HepG2 (cell line): ENCODE data around the gene AKAP8L. TPM values are rescaled to one million over a fixed set of nuclear protein-coding genes. Genes with fewer than 3 reads are reported as not detected.

Source experiments
- ATAC-seq: fragments of 200-7000 bp; cut with Tn5 transposase; 3 replicates; pipeline ENCODE4 v1.9.1; 2020; ENCODE audit warnings: mild to moderate bottlenecking, moderate library complexity
- BruUV-seq: library from RNA; stranded (reverse); fragments of 400-500 nt; replicated peaks from 2 replicates; lab custom pipeline; 2021; lab: Mats Ljungman, UMichigan
- CTCF ChIA-PET: fragments of 300-600 bp; formaldehyde crosslinking; extraction: SDS; loops from one replicate; lab custom pipeline; 2021; ENCODE audit warnings: low total read pairs, inconsistent platforms, low intra/inter-chr PET ratio; lab: Yijun Ruan, JAX
- POLR2A ChIA-PET: fragments of 350-600 bp; sonication (Branson Sonifier 250); formaldehyde crosslinking; loops from one replicate; lab custom pipeline; 2020; ENCODE audit warnings: antibody characterized with exemption, inconsistent platforms; lab: Yijun Ruan, JAX
- DNase-seq: peaks from one replicate; pipeline ENCODE4 v3.0.0-alpha.2; 2015; ENCODE audit warnings: low spot score
- FAIRE-seq: peaks from 3 replicates; lab custom pipeline; 2011; peaks lifted over from hg19 to GRCh38; lab: Jason Lieb, UNC
- H2AFZ ChIP-seq: one replicate; pipeline ENCODE4 v1.6.1; 2011; ENCODE audit warnings: low read length, inconsistent platforms
- H3K27ac ChIP-seq: fragments of 300-600 bp; 3 replicates; pipeline ENCODE4 v1.8.0; 2011; ENCODE audit warnings: mixed run types, mild to moderate bottlenecking, mixed read lengths, low read length, inconsistent platforms; ENCODE audit not compliant: insufficient read depth; ENCODE audit errors: extremely low read length
- H3K27me3 ChIP-seq, 2 experiments: fragments of 200-600 bp in 1 of 2; 2 replicates in 1 of 2; 3 replicates in 1 of 2; pipeline versions ENCODE4 v1.6.0 to v1.8.0; 2011; ENCODE audit warnings: low read length in 2 of 2, mild to moderate bottlenecking in 2 of 2, moderate library complexity in 2 of 2, inconsistent platforms in 1 of 2; ENCODE audit not compliant: insufficient read depth in 2 of 2, control insufficient read depth in 1 of 2
- H3K36me3 ChIP-seq, 2 experiments: fragments of 200-600 bp in 1 of 2; replicated peaks in 1 of 2; 2 replicates in 1 of 2; 3 replicates in 1 of 2; pipeline versions ENCODE4 v1.5.1 to v1.8.0; 2011; ENCODE audit warnings: low read length in 2 of 2, inconsistent platforms in 1 of 2; ENCODE audit not compliant: insufficient read depth in 2 of 2, control insufficient read depth in 1 of 2
- H3K4me1 ChIP-seq: 2 replicates; pipeline ENCODE4 v1.5.1; 2012; ENCODE audit warnings: low read length, inconsistent platforms; ENCODE audit not compliant: insufficient read depth
- H3K4me2 ChIP-seq: 2 replicates; pipeline ENCODE4 v1.6.0; 2011; ENCODE audit warnings: low read depth, low read length, inconsistent platforms
- H3K4me3 ChIP-seq, 3 experiments: fragments of 200-600 bp in 1 of 3; sonication (generic), shearing (Covaris generic) in 1 of 3; replicated peaks in 1 of 3; 2 replicates each; pipeline ENCODE4 v1.5.1; 2011 to 2016; ENCODE audit warnings: low read length in 3 of 3, inconsistent platforms in 2 of 3, low read depth in 2 of 3, mild to moderate bottlenecking in 2 of 3, control low read depth in 1 of 3, mixed read lengths in 1 of 3; ENCODE audit not compliant: insufficient read depth in 1 of 3
- H3K79me2 ChIP-seq: one replicate; pipeline ENCODE4 v1.6.1; 2011; ENCODE audit warnings: low read length, inconsistent platforms; ENCODE audit not compliant: insufficient read depth
- H3K9ac ChIP-seq: 2 replicates; pipeline ENCODE4 v1.6.0; 2011; ENCODE audit warnings: mild to moderate bottlenecking, low read depth, low read length, inconsistent platforms; ENCODE audit not compliant: insufficient read depth
- H3K9me3 ChIP-seq: 2 replicates; pipeline ENCODE4 v1.5.1; 2012; ENCODE audit warnings: mild to moderate bottlenecking, low read length
- H4K20me1 ChIP-seq: 2 replicates; pipeline ENCODE4 v1.6.0; 2011; ENCODE audit warnings: inconsistent platforms, mild to moderate bottlenecking, low read length, moderate library complexity; ENCODE audit not compliant: insufficient read depth
- SRSF1 ChIP-seq: fragments of 200-400 bp; formaldehyde crosslinking; optimal IDR thresholded peaks from 2 replicates; pipeline ENCODE3; 2017; ENCODE audit warnings: mild to moderate bottlenecking, low read depth, low read length, moderate library complexity
- ZNF318 ChIP-seq: sonication (generic); formaldehyde crosslinking; IDR thresholded peaks from 2 replicates; pipeline ENCODE4 v1.4.0; 2020; ENCODE audit warnings: mild to moderate bottlenecking, missing genetic modification reagents
- ZSCAN25 ChIP-seq: sonication (generic); formaldehyde crosslinking; IDR thresholded peaks from 2 replicates; pipeline ENCODE4 v1.8.0; 2022; ENCODE audit warnings: mild to moderate bottlenecking, missing genetic modification reagents
- WGBS: methylation state at CpG from one replicate; pipeline ENCODE4 v1.1.6; 2017; ENCODE audit warnings: low lambda C conversion rate; 5-methylcytosine and 5-hydroxymethylcytosine counted together
- in situ Hi-C: cut with HindIII; loops from 2 replicates; pipeline ENCODE4 v1.10.0; 2017; ENCODE audit warnings: low pct_unique_long_range_greater_than_20kb; ENCODE audit not compliant: extremely low pct_ligation_motif_present
- intact Hi-C: fragments of 100-400 bp; cut with micrococcal nuclease; formaldehyde crosslinking; loops from one replicate; pipeline ENCODE4 v1.10.0; 2022; ENCODE audit not compliant: unreplicated experiment
- polyA plus RNA-seq, 8 experiments: library from polyadenylated mRNA; depleted of rRNA in 3 of 8; stranded (reverse) in 7 of 8; unstranded in 1 of 8; fragments of >200 nt; fragmentation: Illumina TruSeq in 4 of 8; extraction: Trizol in 4 of 8; gene quantifications; 2 replicates each; pipeline versions ENCODE4 v1.2.1 to v1.2.3, GENCODE V29; 2011 to 2016; ENCODE audit warnings: low read depth in 4 of 8, missing spikeins in 1 of 8, mixed read lengths in 1 of 8; ENCODE audit not compliant: insufficient read depth in 1 of 8
- total RNA-seq, 5 experiments: library from RNA; depleted of rRNA; stranded (reverse); fragments of >200 nt; fragmentation: Illumina TruSeq; extraction: Trizol; gene quantifications; 2 replicates each; pipeline ENCODE4 v1.2.3, GENCODE V29; 2016; ENCODE audit warnings: low read depth in 1 of 5

AKAP8L gene
- total and polyA plus RNA-seq, 2 of the 13 experiments (the other 11 are each of a cell fraction or from before 2014, with no cell fraction given), result 48.2 to 49.6 TPM

DNA sequence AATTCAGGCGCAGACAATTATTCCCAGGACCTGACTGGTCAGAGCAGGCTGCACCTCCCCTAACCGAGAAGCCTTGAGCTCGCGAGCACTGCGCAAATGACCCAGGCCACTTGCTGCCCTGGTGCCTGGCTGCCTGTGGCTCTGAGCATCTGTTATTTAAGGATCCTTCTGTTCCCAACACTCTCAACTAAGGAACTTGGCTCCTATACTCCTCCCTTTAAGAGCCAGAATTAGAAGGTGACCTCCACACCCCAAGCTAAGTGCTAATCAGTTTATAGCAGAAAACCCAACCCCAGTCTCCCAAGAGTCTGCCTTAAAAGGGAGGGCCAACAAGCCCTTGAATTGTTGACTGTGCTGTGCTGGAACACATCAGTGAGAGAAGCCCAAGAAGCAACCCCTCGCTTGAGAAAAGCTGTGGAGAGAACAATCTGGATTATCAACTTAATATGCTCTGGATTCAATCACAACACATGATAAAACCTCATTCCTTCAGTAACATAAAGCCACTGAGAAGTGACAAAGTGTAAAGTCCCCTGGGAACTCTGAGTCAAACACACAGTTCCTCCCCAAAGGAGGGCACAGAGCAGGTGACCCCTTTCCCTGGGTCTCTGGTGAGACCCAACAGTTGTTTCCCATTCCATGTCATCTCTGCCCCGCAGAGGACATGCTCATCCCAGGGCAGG lies 14.6 kb downstream of the AKAP8L start:
- in situ Hi-C loops, result no loop called here
- H3K79me2 ChIP-seq, result peaks cover 74% of the 10 kb centered on the region
- H4K20me1 ChIP-seq, result peaks cover 18% of the 10 kb centered on the region
- ChIA-PET POLR2A (interaction anchor here (1.9 kb wide), 1 partner anchor 15 kb away, joined by 5 read pairs; the partner anchor contains the start of gene AKAP8L), CTCF (no interaction called here)
- no peak overlapping the region for H3K27ac ChIP-seq
- intact Hi-C loops, result no loop called here
- no peaks in the 10 kb centered on the region for H3K9me3 ChIP-seq
- FAIRE-seq (no peak), ATAC-seq (no peak), DNase-seq (no peak)
- H3K4me2 ChIP-seq, result no peak overlapping the region
- peaks cover 7% of the 10 kb centered on the region for H3K4me1 ChIP-seq
- 98% methylated on average over 6 of the region's 7 CpGs for WGBS
- peaks cover 39 to 78% of the 10 kb centered on the region in 2 experiments for H3K36me3 ChIP-seq
- no TSS peak for BruUV-seq
- no peak overlapping the region for H2AFZ ChIP-seq
- no peak for TF ChIP-seq ZNF318 (CRISPR knock-in tag)
- TF ChIP-seq ZSCAN25, result no peak
- TF ChIP-seq SRSF1, result no peak
- no peak overlapping the region for H3K4me3 ChIP-seq
- no peak overlapping the region for H3K9ac ChIP-seq
- H3K27me3 ChIP-seq, result no peaks in the 10 kb centered on the region
